ENCODE results near the gene ESYT3.

ESYT3 gene

GRCh38 chr3:138441256-138441655, 6.8 kb downstream of the ESYT3 start:
- H2AFZ ChIP-seq (ENCODE audit: low read depth, low read length, severe bottlenecking) = no peak overlapping the region
- no peaks in the 10 kb centered on the region for H3K36me3 ChIP-seq (ENCODE audit: low read length)
- no peaks in the 10 kb centered on the region for H3K9me3 ChIP-seq (ENCODE audit: insufficient read depth, low read length)
- no peaks in the 10 kb centered on the region for H3K9me2 ChIP-seq (replicated peaks; ENCODE audit: insufficient read depth, low read length)
- H3K27me3 ChIP-seq (ENCODE audit: low read length) = no peaks in the 10 kb centered on the region
- no peak overlapping the region for H3K9ac ChIP-seq (ENCODE audit: low read length)
- H3K4me2 ChIP-seq (ENCODE audit: low read depth, low read length, poor library complexity, severe bottlenecking) = no peak overlapping the region
- H3K27ac ChIP-seq (ENCODE audit: low read depth, low read length) = no peak overlapping the region
- no peaks in the 10 kb centered on the region for H3F3A ChIP-seq (ENCODE audit: insufficient read depth)
- H4K20me1 ChIP-seq (ENCODE audit: low read depth, low read length) = no peaks in the 10 kb centered on the region
- no peak for TF ChIP-seq EZH2phosphoT487 (conservative IDR thresholded peaks at IDR 0.05; ENCODE audit: low read length)
- TF ChIP-seq CTCF (IDR thresholded peaks at IDR 0.05; ENCODE audit: insufficient read depth, low read length, poor library complexity, severe bottlenecking) = no peak
- no peak overlapping the region for H3K4me3 ChIP-seq (ENCODE audit: insufficient read depth, low read length, poor library complexity, severe bottlenecking)
- H3K79me2 ChIP-seq (ENCODE audit: insufficient read depth, low read length) = no peaks in the 10 kb centered on the region

GRCh38 chr3:138441742-138442141, 7.3 kb downstream of the ESYT3 start:
- Histone ChIP-seq H3K4me2 (ENCODE audit: low read depth, low read length, poor library complexity, severe bottlenecking) (no peak overlapping the region), H3K27me3 (ENCODE audit: low read length) (no peaks in the 10 kb centered on the region), H3K9ac (ENCODE audit: low read length) (no peak overlapping the region), H4K20me1 (ENCODE audit: low read depth, low read length) (no peaks in the 10 kb centered on the region), H3F3A (ENCODE audit: insufficient read depth) (no peaks in the 10 kb centered on the region), H3K9me3 (ENCODE audit: insufficient read depth, low read length) (no peaks in the 10 kb centered on the region), H3K27ac (ENCODE audit: low read depth, low read length) (no peak overlapping the region), H3K4me3 (ENCODE audit: insufficient read depth, low read length, poor library complexity, severe bottlenecking) (no peak overlapping the region), H2AFZ (ENCODE audit: low read depth, low read length, severe bottlenecking) (no peak overlapping the region), H3K36me3 (ENCODE audit: low read length) (no peaks in the 10 kb centered on the region), H3K9me2 (replicated peaks; ENCODE audit: insufficient read depth, low read length) (no peaks in the 10 kb centered on the region), H3K79me2 (ENCODE audit: insufficient read depth, low read length) (no peaks in the 10 kb centered on the region)
- TF ChIP-seq CTCF (IDR thresholded peaks at IDR 0.05; ENCODE audit: insufficient read depth, low read length, poor library complexity, severe bottlenecking) (no peak), EZH2phosphoT487 (conservative IDR thresholded peaks at IDR 0.05; ENCODE audit: low read length) (no peak)

GRCh38 chr3:138442433-138442832, 8.0 kb downstream of the ESYT3 start:
- Histone ChIP-seq H3K4me2 (ENCODE audit: low read depth, low read length, poor library complexity, severe bottlenecking) (no peak overlapping the region), H3K79me2 (ENCODE audit: insufficient read depth, low read length) (no peaks in the 10 kb centered on the region), H2AFZ (ENCODE audit: low read depth, low read length, severe bottlenecking) (no peak overlapping the region)

More at GRCh38 chr3:138442433-138442832, 8.0 kb downstream of the ESYT3 start:
- no peaks in the 10 kb centered on the region for H3K9me3 ChIP-seq (ENCODE audit: insufficient read depth, low read length)
- H3K4me3 ChIP-seq (ENCODE audit: insufficient read depth, low read length, poor library complexity, severe bottlenecking) = no peak overlapping the region
- H3K27ac ChIP-seq (ENCODE audit: low read depth, low read length) = no peak overlapping the region
- no peak overlapping the region for H3K9ac ChIP-seq (ENCODE audit: low read length)
- no peaks in the 10 kb centered on the region for H3F3A ChIP-seq (ENCODE audit: insufficient read depth)
- no peak for TF ChIP-seq EZH2phosphoT487 (conservative IDR thresholded peaks at IDR 0.05; ENCODE audit: low read length)
- TF ChIP-seq CTCF (IDR thresholded peaks at IDR 0.05; ENCODE audit: insufficient read depth, low read length, poor library complexity, severe bottlenecking) = no peak
- H3K36me3 ChIP-seq (ENCODE audit: low read length) = no peaks in the 10 kb centered on the region
- no peaks in the 10 kb centered on the region for H3K9me2 ChIP-seq (replicated peaks; ENCODE audit: insufficient read depth, low read length)
- no peaks in the 10 kb centered on the region for H4K20me1 ChIP-seq (ENCODE audit: low read depth, low read length)
- no peaks in the 10 kb centered on the region for H3K27me3 ChIP-seq (ENCODE audit: low read length)
